CD4-positive, CD25-positive, alpha-beta regulatory T cell (primary cell): ENCODE measurements around the gene DLG1. TPM values are rescaled to one million over a fixed set of nuclear protein-coding genes. Genes with fewer than 3 reads are reported as not detected.

ENCODE experiments used
- ATAC-seq, 2 donors: fragments of 150-1000 bp; cut with Tn5 transposase; one replicate each; pipeline ENCODE4 v1.10.0; 2021; ENCODE audit warnings: low read depth in 2 of 2, moderate number of reproducible peaks in 2 of 2, moderate library complexity in 1 of 2
- DNase-seq, 3 donors: peaks; one replicate each; pipeline versions ENCODE4 v3.0.0 to v3.0.0-alpha.2; 2012 to 2022; ENCODE audit warnings: mixed read lengths in 1 of 3
- H3K27ac ChIP-seq: one replicate; pipeline ENCODE4 v1.7.0; 2013; ENCODE audit warnings: mild to moderate bottlenecking, low read length; ENCODE audit not compliant: insufficient read depth, poor library complexity, severe bottlenecking
- H3K27me3 ChIP-seq: one replicate; pipeline ENCODE4 v1.7.0; 2013; ENCODE audit warnings: low read length; ENCODE audit not compliant: control insufficient read depth, insufficient read depth
- H3K36me3 ChIP-seq: one replicate; pipeline ENCODE4 v1.7.0; 2013; ENCODE audit warnings: mild to moderate bottlenecking, low read length, moderate library complexity; ENCODE audit not compliant: control insufficient read depth, insufficient read depth
- H3K4me1 ChIP-seq: 2 replicates; pipeline ENCODE4 v1.7.0; 2013; ENCODE audit warnings: mild to moderate bottlenecking, low read length; ENCODE audit not compliant: insufficient read depth, control insufficient read depth, poor library complexity, severe bottlenecking
- H3K4me3 ChIP-seq: one replicate; pipeline ENCODE4 v1.7.0; 2013; ENCODE audit warnings: low read depth, mild to moderate bottlenecking, low read length, moderate library complexity
- H3K9me3 ChIP-seq, 2 experiments: 1 replicate in 1 of 2; 2 replicates in 1 of 2; pipeline ENCODE4 v1.7.0; 2013; ENCODE audit warnings: low read length in 2 of 2, mild to moderate bottlenecking in 1 of 2, moderate library complexity in 1 of 2; ENCODE audit not compliant: control insufficient read depth in 2 of 2
- H3K27ac Mint-ChIP-seq, 3 donors: one replicate each; pipeline ENCODE4 v1.8.0; 2020 to 2022; ENCODE audit warnings: mild to moderate bottlenecking in 3 of 3, mixed read lengths in 3 of 3, moderate library complexity in 2 of 3
- H3K27me3 Mint-ChIP-seq: one replicate; pipeline ENCODE4 v1.8.0; 2022; ENCODE audit warnings: mild to moderate bottlenecking, mixed read lengths
- H3K36me3 Mint-ChIP-seq: one replicate; pipeline ENCODE4 v1.8.0; 2020; ENCODE audit warnings: mixed read lengths
- H3K4me1 Mint-ChIP-seq, 4 donors: one replicate each; pipeline ENCODE4 v1.8.0; 2020 to 2022; ENCODE audit warnings: mixed read lengths in 4 of 4, mild to moderate bottlenecking in 1 of 4
- H3K4me3 Mint-ChIP-seq, 4 donors: one replicate each; pipeline ENCODE4 v1.8.0; 2020 to 2022; ENCODE audit warnings: mild to moderate bottlenecking in 4 of 4, mixed read lengths in 4 of 4, moderate library complexity in 3 of 4
- H3K9me3 Mint-ChIP-seq, 7 donors: one replicate each; pipeline ENCODE4 v1.8.0; 2020 to 2022; ENCODE audit warnings: mixed read lengths in 7 of 7, mild to moderate bottlenecking in 3 of 7, moderate library complexity in 2 of 7
- polyA plus RNA-seq, 4 donors: library from polyadenylated mRNA; unstranded; fragments of 300-500 nt; fragmentation: Illumina TruSeq; gene quantifications; one replicate each; pipeline ENCODE4 v1.2.3, GENCODE V29; 2021
- total RNA-seq: library from RNA; stranded (reverse); gene quantifications from one replicate; pipeline ENCODE4 v1.2.3, GENCODE V29; 2022

DLG1 gene
- total and polyA plus RNA-seq, 5 donors from 2014 or later = 25.2 to 106 (median 30.5) TPM

DNA sequence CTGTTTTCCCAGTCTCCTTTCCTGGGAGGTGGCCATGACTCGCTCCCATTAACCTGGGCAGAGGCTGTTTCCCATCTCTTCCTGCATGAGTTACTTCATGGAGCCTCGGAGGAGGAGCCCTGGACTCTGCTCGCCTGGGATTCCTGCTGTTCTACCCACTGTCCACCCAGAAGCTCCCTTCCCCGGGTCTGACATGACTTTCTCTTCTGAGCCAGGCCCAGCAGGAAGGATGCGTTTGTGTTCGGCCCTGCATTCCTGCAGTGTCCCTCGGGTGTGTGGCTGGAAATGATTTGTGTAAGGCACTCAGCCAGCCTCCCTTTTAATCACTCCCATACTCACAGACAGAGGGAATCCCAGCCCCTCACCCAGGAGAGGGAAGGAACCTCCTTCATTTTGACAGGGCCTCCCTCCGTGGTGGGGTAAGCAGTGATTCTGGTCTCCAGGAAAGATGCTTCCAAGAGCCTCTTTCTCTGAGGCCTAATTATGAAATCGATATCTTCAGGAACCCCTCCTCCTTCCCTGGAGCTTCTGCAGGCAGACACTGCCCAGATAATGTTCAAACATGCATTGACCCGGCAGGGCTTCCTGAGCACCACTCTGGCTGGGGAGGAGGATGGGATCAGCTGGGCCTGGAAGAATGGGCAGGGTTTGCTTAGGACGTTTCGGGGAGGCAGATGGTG is 41.6 kb upstream of the DLG1 start:
- H3K4me1 Mint-ChIP-seq = no peaks in the 10 kb centered on the region
- Histone ChIP-seq H3K4me1 (no peaks in the 10 kb centered on the region), H3K4me3 (no peak overlapping the region), H3K27me3 (no peaks in the 10 kb centered on the region), H3K9me3 (no peaks in the 10 kb centered on the region), H3K27ac (no peak overlapping the region), H3K36me3 (no peaks in the 10 kb centered on the region)
- H3K4me3 Mint-ChIP-seq = no peak overlapping the region
- H3K36me3 Mint-ChIP-seq = no peaks in the 10 kb centered on the region
- H3K9me3 Mint-ChIP-seq = no peaks in the 10 kb centered on the region
- peaks cover 6% of the 10 kb centered on the region for H3K27me3 Mint-ChIP-seq
- DNase-seq (no peak), ATAC-seq (no peak)
- peak overlapping the region in 1 of 3 donors; percentile 39 for H3K27ac Mint-ChIP-seq

DNA sequence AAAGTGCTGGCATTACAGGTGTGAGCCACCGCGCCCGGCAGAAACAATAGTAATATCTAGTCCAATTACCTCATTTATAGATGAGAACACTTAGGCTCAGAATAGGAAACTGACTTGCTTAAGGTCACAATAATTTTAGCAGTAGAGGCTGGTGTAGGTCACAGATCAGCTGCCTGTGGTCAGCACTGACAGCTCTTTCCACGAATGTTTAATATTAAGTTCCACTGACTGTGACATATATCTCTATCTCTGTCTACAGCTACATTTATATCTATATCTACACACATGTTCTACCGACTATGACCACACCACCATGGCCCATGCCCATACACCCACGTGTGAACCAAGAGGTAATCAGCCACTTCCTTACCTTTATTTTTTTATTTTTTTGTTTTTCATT is 40.2 kb upstream of the DLG1 start:
- Histone ChIP-seq H3K4me1 (no peaks in the 10 kb centered on the region), H3K36me3 (no peaks in the 10 kb centered on the region), H3K27me3 (no peaks in the 10 kb centered on the region), H3K27ac (no peak overlapping the region), H3K9me3 (no peaks in the 10 kb centered on the region), H3K4me3 (no peak overlapping the region)
- Mint-ChIP-seq H3K27ac (no peak overlapping the region), H3K36me3 (no peaks in the 10 kb centered on the region), H3K27me3 (peaks cover 6% of the 10 kb centered on the region), H3K4me1 (no peaks in the 10 kb centered on the region), H3K4me3 (no peak overlapping the region), H3K9me3 (no peaks in the 10 kb centered on the region)
- ATAC-seq (no peak), DNase-seq (no peak)

GRCh38 chr3:197337656-197338055 is 39.2 kb upstream of the DLG1 start:
- Histone ChIP-seq H3K9me3 (no peaks in the 10 kb centered on the region), H3K27ac (no peak overlapping the region), H3K4me3 (no peak overlapping the region), H3K27me3 (no peaks in the 10 kb centered on the region), H3K36me3 (no peaks in the 10 kb centered on the region), H3K4me1 (no peaks in the 10 kb centered on the region)
- Mint-ChIP-seq H3K27me3 (peaks cover 6% of the 10 kb centered on the region), H3K27ac (no peak overlapping the region), H3K36me3 (no peaks in the 10 kb centered on the region), H3K9me3 (no peaks in the 10 kb centered on the region), H3K4me3 (no peak overlapping the region), H3K4me1 (no peaks in the 10 kb centered on the region)
- DNase-seq (no peak), ATAC-seq (no peak)

DNA sequence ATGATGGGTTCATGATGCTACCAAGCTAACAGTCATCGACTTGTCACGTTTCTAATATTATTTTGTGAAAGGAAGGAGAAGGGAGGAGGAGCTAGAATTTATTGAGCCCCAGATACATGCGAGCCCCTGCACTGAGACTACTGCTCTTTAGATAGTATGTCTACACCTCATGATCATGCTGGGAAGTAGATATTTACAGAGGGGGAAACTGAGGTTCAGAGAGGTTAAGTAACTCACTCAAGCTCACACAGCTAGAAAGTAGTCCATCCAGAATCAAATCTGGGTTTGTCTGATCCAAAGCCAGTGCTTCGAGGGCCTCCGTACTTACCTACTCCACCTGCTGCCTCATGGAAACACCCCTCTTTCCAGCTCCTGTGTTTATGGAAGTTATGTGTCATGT is 38.8 kb upstream of the DLG1 start:
- H3K36me3 Mint-ChIP-seq = no peaks in the 10 kb centered on the region
- H3K9me3 Mint-ChIP-seq = no peaks in the 10 kb centered on the region
- Histone ChIP-seq H3K9me3 (no peaks in the 10 kb centered on the region), H3K4me3 (no peak overlapping the region), H3K4me1 (no peaks in the 10 kb centered on the region), H3K36me3 (no peaks in the 10 kb centered on the region), H3K27me3 (no peaks in the 10 kb centered on the region), H3K27ac (no peak overlapping the region)
- ATAC-seq = no peak
- H3K27me3 Mint-ChIP-seq = peaks cover 6% of the 10 kb centered on the region
- no peaks in the 10 kb centered on the region for H3K4me1 Mint-ChIP-seq
- DNase-seq = no peak
- H3K27ac Mint-ChIP-seq = peak overlapping the region in 1 of 3 donors; percentile 47
- no peak overlapping the region for H3K4me3 Mint-ChIP-seq

GRCh38 chr3:197336348-197336747 is 37.9 kb upstream of the DLG1 start:
- Histone ChIP-seq H3K36me3 (no peaks in the 10 kb centered on the region), H3K27me3 (no peaks in the 10 kb centered on the region), H3K4me3 (no peak overlapping the region), H3K9me3 (no peaks in the 10 kb centered on the region), H3K27ac (no peak overlapping the region), H3K4me1 (no peaks in the 10 kb centered on the region)
- no peaks in the 10 kb centered on the region for H3K9me3 Mint-ChIP-seq
- no peaks in the 10 kb centered on the region for H3K4me1 Mint-ChIP-seq
- H3K4me3 Mint-ChIP-seq = no peak overlapping the region
- ATAC-seq (no peak), DNase-seq (no peak)
- no peaks in the 10 kb centered on the region for H3K36me3 Mint-ChIP-seq
- H3K27ac Mint-ChIP-seq = peak overlapping the region in 2 of 3 donors; percentile 46 to 47
- peaks cover 10% of the 10 kb centered on the region for H3K27me3 Mint-ChIP-seq

GRCh38 chr3:197335428-197336132 is 37.2 kb upstream of the DLG1 start:
- Mint-ChIP-seq H3K9me3 (no peaks in the 10 kb centered on the region), H3K27me3 (peaks cover 17% of the 10 kb centered on the region), H3K4me1 (no peaks in the 10 kb centered on the region), H3K27ac (no peak overlapping the region), H3K36me3 (no peaks in the 10 kb centered on the region), H3K4me3 (no peak overlapping the region)
- DNase-seq (no peak), ATAC-seq (no peak)
- Histone ChIP-seq H3K9me3 (no peaks in the 10 kb centered on the region), H3K27ac (no peak overlapping the region), H3K4me1 (no peaks in the 10 kb centered on the region), H3K27me3 (peaks cover 1% of the 10 kb centered on the region), H3K36me3 (no peaks in the 10 kb centered on the region), H3K4me3 (no peak overlapping the region)

DNA sequence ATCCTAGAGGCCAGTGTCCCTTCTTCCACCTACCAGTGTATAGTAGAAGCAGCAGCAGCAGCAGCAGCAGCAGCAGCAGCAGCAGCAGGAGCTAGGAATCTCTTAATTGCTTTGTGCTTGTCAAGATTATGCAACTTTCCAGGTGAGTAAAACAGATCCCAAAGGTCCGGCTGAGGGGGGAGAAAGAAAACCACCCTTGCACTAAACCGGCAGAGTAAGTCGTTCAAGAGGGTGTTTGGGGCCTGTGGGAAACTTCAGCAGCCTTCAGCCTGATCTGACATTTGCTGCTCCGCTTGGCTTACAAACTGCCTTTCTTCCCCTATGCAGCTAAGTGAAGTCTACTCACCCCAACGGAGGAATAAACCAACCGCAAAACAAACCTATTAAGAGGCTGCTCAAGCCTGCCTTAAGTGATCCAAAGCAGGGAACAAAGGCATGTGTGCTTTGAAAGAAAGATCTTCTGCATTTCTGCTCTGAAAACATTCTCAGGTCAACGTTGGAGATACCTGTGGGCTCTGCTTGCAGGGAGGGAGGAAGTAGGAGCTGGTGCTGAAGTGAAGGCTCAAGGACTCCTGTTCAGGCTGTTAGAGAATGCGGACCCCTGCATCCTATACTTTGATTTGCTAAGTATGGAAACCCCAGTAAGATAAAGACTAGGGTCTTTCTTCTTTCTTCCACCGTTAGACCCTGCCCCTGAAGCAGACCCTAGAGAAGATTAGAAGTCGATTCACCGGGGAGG is 35.7 kb upstream of the DLG1 start:
- Histone ChIP-seq H3K36me3 (no peaks in the 10 kb centered on the region), H3K4me1 (no peaks in the 10 kb centered on the region), H3K4me3 (no peak overlapping the region), H3K27me3 (peaks cover 5% of the 10 kb centered on the region), H3K27ac (no peak overlapping the region), H3K9me3 (no peaks in the 10 kb centered on the region)
- Mint-ChIP-seq H3K4me3 (no peak overlapping the region), H3K27ac (no peak overlapping the region), H3K27me3 (peaks cover 21% of the 10 kb centered on the region), H3K9me3 (no peaks in the 10 kb centered on the region), H3K4me1 (no peaks in the 10 kb centered on the region), H3K36me3 (no peaks in the 10 kb centered on the region)
- DNase-seq = no peak
- ATAC-seq = no peak
